Activated CD4-positive, alpha-beta T cell treated with anti-CD3 and anti-CD28 coated beads for 48 hours (primary cell): ENCODE results near the gene BUD13.

Source experiments
- DNase-seq: peaks from one replicate; pipeline ENCODE4 v3.0.0-alpha.2; 2020

BUD13 gene

DNA sequence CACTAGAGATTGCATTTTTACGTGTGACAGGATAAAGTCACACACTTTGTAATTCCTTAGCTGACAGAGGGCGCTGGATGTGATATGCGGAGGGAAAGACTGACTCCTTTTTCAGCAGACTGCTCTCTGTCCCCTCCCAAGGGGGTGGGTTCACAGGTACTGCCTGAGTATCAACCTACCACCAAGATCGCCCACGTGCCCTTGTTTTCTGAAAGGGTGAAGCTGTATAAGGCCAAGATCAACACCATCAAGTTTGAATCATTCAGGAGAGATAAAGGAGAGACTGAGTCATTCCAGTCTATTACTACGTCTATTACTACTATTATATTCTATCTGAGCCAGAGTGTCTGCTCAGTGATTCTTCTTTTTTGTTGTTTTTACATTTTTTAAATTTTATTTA, 30.7 kb downstream of the BUD13 start:
- peak; percentile 27 for DNase-seq

DNA sequence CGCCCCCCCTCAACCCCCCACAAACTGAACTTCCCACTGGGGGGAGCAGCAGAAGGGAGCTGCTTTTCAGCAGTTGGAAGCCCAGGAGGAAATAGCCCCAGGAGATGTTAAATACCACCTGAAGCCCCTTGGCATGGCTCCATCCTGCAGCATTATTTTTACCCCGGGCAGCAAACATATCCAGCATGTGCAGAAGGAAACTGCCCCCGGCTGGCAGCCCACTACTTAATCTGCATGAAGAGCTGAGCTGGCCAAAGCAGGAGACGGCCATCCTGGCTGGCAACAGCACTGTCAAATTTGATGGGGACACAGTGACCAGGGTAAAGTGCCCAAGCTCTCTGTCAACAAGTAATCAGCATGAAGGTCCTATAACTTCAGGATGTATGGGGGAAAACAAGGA, 32.0 kb downstream of the BUD13 start:
- no peak for DNase-seq

DNA sequence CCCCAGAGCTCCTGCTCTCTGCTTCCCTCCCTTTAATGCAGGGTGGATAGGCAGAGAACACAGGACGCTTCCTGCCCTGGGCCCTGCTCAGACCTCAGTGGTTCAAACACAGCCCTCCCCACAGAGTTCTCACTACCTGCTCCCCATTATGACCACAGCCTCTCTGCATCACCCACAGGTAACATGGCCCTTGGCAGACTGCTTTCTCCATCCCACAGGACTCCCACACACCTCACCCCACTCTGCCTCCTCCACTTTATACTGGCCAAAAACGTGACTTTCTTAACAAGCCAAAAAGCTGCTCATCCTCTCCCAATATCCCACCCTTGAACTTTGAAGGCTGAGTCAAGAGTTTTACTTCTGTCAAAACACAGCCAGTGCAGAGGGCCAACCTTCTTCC, 33.8 kb downstream of the BUD13 start:
- no peak for DNase-seq

DNA sequence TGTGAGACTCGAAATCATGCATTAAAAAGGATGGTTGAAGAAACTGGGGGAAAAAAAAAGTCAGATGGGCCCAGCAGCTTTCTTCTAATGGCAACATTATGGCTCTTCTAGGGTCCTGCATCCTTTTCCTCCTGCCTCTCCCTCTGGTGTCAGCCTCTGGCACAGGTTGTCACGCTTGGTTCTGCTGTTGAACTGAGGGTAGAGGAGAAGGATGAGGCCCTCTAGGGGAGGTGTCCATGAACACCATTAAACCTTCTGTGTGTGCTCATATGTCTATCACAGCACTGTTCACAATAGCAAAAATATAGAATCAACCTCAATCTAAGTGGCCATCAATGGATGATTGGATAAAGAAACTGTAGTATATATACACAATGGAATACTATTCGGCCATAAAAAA, 36.0 kb downstream of the BUD13 start:
- no peak for DNase-seq

DNA sequence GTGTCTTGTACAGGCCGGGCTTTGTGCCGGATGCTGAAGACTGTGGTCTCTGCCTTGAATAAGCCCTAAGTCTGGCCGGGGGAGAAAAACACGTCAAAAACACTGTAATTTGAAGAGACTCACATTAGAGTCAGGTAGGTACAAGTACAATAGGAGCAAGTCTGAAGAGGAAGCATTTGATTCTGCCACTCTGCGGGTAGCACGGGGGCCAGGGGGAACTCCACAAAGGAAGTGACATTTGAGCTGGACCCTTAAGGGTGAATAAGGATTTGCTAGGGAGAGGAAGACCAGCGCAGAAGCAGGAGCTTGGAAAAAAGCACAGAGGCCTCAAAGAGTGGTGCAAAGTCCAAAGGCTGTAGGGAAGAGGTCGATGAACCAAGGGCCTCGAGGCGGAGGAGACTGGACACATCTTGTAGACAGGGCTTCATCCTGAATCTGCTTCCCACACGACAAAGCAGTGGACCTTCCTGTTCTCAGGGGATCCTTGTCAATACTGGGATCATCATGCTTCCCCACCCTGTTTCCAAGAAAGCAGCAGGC, 38.7 kb downstream of the BUD13 start:
- no peak for DNase-seq

DNA sequence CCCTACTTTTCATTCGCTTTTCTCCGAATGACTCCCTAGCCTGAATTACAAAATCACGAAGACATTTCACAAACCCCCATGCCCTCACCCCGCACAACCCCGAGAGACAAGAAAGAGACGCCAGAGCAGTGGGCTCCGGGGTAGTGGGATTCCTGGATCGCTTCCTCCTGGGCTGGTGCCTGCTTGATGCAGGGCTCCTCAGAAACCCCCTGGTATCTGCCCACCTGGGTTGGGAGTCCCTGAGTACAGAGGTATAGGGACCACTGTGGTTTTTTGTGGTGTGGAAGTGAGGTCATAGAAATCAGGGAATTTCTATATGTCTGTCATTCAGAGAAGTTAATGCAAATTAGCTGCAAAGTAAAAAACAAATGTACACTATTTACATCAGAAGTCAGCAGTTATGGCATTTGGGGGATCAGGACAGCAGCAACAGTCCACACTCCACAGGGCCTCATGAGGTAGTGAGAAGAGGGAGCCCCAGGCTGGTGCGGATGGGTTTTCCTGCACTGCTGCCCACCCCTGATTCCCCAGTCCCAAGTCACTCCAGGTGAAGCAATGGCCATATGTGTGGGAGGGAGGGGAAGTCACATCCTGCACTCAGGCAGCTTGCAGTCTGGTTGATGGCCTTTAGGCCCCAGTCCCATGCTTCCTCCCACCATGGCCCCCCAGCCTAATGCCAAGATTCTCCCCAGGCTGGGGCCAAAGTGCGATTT, 39.6 kb downstream of the BUD13 start:
- DNase-seq, result no peak

DNA sequence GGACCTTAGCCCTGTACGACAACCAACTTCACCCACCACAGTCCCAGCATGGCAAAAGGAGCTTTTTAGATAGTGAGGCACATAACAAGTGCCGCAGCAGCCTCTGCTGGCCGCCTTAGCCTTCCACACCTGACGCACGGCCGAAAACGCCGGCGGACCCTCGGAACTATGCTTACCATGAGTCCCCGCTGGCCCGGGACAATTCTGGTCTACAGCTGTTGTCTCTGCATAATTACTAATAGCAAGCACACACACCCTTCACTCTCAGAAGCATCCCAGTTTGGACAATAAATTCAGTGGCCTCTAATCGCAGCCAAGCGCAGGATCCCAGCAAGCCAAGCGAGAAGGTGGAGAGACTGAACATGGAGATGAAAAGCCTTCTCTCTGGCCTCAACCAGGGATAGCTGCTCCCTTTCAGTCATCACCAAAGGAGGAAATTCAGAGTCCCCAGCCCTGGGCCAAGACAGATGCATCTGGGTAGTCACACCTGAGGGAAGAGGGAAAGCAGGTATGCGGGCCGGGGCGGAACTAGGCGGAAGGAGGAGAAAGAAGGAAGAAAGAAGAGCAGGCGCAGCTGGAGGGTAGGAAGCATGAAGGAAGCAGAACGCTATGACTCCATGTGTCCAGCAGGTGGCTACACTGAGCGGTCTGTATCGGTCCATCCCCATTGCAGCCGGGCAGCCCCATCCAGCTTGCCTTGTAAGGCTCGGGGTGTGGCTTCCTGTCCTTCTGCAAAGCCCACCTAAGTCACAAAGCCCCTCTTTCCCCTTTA, 40.3 kb downstream of the BUD13 start:
- peak; percentile 76 for DNase-seq

DNA sequence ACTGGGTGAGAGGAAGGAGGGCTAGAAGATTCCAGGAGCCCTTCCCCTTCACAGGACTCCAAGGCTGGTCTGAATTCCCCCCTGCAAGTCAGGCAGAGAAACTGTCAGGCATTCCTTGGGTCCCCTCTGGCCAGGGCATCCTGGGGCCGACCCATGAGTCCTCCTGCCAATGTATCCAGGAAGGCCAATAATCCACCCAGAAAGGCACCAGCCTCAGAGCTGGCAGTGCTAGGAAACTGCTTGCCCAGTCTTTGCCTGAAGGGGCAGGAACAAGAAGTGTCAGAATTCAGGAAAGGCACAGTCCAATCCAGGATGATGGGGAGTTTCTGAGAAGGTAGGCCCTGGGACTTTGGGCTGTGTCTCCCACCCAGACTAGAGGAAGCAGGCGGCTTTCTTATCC, 41.0 kb downstream of the BUD13 start:
- DNase-seq, result no peak

DNA sequence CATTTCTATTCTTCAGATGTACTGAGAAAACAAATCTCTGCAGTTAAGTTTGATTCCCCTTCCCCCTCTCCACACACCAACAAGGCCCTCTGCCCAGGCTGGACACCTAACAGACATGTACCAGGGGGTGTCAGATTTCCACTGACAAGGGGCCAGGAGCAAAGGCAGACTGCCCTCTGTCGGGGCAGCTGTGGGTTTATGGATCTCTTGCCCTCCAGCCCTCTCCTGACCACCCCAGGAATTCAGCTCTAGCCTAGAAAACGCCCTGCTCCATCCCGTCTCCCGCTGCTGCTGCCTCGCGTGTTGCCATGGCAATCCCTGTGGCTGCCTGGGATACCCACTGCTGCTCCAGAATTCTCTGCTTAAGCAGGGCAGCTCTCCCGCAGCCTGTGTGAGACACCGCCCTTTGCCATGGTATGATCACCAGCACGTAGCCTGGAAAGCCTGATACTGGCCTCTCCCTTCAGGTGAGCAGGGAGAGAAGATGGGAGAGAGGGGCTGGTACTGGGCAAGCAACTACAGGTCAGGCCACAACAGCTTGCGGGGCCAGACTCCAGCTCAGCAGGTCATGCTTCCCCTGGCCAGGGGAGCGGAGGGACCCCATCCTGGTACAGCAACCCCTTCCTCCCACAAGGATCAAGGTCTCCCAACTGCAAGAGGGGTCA, 41.6 kb downstream of the BUD13 start:
- no peak for DNase-seq

DNA sequence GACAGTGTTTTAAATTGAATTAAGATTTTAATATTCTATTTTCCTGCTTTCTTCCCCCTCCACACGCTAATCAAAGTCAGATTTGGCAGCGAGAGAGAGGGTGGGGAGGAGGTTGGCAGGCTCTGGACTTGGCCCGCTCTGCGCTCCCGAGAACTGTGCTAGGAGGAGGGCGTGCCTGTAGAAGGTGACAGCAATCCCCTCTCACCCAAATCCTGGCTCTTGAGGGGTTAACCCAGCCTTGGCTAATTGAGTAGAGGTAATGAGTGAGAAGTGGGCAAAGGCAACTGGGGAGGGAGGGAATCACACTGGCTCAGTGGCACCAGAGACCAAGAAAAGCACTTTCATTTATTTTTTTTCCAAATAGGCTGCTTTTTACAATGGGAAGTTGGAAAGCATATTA, 42.2 kb downstream of the BUD13 start:
- DNase-seq, result no peak

DNA sequence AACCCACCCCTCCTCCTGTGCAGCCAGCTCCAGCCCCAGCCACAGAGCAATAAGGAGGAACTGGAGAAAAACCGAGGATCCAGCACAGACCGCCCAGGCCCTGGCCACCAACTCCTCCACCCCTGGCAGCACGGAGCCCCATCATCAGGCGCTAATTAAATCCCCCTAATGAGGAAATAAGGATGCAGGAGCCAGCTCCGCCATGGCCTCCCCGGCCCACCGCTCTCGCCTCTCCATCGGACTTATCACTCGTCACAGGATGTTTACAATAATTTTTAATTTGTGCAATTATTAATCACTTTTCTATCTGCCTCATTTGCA, 42.6 kb downstream of the BUD13 start:
- DNase-seq, result no peak

DNA sequence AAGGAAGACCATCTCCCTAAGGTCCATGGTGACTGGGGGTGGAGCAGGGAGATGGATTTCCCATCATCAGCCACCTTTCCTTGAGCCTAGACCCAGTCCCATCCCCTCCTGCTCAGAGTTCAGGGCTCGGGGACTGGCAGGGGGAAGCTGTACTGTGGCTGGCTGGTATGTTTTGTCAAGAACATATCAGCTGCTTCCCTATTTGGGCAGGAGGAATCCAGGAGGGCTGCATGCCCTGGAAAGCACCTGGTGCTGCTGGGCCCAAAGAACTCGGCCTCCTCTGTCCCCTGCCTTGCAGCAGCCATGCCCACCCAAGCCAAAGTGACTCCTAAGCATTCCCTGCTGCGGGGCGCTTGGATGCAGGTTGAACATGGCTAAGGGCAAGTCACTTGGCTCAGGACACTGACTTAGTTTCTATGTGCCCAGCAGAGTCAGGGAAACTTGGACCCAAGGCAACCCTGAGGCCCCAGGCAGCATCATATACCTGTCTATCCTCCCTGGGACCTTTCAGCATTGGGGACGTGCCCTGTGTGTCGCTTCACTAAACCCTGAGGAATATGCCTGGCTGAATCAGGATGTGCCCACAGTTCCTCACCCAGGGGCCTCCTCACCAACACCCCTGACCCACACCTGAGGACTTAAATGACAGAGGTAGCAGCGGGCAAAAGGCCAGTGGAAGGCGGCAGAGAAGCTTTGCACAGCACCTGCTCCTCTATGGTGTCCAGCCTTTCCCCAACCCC, 43.1 kb downstream of the BUD13 start:
- no peak for DNase-seq

DNA sequence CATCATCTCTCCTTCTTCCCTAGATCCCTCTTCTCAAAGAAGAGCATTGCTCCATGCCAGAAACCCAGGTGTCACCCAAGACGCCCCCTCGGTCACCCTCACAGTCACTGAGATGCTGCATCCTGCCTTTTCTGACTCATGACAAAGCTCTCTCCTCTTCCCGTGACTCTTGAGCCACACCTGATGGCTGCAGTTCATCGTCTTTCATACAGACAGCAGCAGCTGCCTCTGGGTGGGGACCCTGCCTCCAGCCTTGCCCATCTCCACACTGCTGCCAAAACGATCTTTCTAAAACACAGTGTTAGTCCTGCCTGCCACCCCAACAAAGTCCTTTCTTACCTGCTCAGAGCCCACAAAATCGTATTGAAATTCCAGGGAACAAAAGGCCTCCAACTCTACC, 44.8 kb downstream of the BUD13 start:
- no peak for DNase-seq

DNA sequence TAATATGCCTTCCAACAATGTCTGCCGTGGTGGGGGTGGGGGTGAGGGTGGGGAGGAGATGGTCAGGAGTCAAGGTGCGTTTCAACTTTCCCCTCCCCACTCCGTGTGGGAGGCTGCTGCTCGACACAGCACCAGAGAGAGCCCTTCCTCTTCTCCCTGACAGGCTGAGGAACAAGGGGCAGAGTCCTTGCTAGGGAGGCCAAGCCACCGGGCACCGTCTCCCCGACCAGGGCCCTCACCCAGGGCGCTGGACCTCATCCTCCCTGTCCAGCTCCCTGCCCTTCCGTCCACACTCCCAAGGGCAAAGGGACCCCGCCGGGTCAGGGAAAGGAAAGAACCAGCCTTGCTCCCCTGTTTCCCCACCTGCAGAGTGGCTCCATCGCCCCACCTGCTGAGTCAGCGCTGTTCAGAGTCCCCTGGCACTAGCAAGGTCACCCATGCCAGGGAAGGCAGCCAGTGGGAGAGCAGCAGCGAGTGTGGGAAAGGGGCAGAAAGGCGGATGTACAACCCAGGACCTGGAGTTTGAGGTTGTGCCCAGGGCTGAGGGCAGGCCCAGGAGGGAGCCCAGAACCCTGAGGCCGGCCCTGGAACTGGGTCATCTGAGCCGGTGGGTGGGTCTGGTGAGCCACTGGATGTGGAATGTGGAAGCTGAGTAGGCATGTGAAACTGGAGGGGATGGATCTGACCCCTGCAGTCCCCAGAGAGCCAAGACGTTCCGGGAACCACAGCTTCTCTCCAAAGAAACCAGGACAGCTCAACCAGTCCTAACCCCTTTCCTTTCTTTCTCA, 47.2 kb downstream of the BUD13 start:
- no peak for DNase-seq

DNA sequence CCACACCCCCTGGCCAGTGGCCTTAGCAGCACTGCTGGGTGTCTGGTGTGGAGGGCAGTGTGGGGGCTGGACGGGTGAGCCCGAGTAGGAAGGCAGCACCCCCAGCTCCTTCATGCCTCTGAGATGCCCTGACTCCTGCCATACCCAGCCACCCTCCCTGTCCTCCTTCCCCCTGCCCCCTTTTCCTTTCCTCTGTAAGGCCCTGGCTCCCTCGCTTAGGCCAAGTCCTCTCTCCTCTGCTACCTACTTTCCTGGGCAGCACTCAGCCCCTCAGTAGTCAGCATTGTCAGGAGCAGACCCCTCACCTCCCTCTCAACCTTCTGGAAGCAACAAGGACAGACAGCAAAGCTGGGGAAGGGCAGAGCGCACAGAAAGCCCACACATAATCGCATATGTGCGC, 48.0 kb downstream of the BUD13 start:
- DNase-seq, result no peak

DNA sequence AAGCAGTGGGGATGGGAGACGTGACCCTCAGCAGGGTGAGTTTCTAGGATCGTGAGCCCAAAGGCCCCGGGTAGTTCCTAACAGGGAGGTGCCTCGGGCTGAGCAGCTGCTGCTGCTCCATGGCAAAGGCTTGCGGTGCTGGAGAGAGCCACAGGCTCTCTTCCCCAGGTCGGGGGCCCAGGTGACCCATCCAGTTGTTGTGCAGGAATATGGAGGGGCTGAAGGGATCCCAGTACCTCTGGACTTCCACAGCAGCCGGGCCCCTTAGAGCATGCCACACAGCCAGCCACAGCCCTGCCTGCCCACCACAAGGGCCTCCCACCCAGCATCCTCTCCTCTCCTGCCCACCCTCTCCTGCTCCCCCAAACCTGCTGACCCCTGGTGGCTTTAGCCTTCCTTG, 49.3 kb downstream of the BUD13 start:
- no peak for DNase-seq

DNA sequence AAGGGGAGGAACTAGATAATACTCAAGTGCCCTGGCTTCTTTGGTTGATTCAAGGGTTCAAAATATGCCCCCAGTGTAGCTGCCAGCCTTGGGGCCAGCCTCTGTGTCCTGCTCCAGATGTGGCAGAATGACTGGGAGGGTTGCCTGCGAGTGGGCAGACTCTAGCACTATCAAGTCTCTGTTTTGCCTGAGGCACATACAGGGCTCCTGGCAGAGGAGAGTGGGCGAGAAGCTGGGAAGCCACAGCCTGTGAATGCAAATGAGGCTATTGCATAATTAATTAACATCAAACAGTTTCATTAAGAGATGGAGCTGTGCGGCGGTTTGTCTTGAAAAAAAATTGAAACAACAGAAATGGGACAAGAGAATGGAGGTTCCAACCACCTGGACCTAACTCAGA, 50.8 kb downstream of the BUD13 start:
- no peak for DNase-seq

DNA sequence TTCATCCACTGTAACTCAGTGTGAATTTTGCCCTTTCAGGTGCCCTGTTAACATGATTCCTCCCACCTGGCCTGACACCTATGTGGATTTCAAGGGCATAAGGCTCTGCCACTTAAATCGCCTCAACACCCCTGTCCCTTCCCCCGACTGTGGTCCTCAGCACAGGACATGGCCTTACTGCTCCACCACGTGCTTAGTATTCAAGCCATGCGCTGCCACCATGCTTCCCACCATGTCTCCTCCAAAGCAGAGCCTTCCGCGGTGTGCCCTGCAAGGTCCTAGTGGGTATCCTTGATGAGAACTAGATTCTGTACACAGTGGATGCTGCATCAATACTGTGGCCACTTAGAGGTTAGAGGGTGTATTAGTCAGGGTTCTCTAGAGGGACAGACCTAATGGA, 51.9 kb downstream of the BUD13 start:
- DNase-seq, result no peak

DNA sequence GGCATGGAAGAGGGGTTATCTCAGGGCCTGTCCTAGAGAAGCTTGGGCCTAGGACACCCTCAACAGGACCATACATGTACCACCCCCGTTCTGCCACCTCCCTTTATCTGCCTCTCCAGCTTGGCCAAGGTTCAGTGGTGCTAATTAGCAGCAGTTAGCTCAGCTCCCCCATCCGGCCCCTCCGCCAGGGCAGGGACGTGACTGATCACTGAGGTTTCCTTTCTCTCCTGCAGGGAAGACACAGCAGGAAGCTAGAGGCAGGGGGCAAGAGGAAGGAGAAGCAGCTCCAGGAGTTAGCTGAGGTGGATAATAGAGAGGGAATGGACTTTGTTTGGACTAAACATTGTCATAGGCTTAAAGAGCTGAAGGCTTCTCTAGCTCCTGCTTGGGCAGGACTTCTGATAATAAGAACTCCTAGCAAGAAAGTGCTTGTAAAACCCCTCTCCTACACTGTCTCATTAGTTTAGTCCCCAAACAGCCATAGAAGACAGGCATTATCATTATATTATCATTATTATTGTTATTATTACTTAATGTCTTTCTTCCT, 53.8 kb downstream of the BUD13 start:
- DNase-seq, result no peak

DNA sequence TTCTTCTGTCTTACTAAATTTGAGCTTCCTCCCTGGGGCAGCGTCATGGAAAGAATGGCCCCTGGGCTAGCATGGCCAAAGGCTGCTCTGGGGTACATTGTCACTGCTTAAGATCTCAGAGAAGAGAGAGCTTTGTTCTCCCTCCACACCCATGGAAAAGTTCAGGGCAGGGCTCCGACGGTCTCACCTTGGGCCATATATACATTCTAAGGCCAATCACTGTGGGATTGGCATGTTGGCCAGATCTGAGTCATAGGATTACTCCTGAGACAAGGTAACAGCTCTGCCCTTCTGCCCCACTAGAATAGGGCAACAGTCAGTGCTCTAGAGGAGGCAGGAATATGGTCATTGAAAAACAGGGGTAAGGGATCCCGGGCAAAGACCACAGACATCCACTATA, 56.2 kb downstream of the BUD13 start:
- no peak for DNase-seq

DNA sequence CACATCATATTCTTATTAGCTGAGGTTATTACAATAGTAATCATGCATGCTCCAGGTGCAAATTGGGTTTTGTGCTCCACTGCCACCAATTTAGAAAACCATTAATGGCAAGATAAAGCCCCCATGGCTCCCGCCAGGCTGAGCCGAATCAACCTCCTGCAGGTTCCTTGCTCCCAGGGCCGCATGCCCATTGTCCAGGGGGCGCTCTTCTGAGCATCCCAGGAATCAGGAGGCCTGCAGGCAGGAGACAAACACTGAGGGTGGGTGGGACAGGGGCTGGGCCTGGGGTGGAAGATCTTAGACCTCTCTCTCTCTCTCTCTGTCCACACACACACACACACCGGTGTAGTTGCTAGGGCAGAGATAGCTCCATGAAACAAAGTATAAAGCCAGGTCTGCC, 57.4 kb downstream of the BUD13 start:
- DNase-seq, result no peak

DNA sequence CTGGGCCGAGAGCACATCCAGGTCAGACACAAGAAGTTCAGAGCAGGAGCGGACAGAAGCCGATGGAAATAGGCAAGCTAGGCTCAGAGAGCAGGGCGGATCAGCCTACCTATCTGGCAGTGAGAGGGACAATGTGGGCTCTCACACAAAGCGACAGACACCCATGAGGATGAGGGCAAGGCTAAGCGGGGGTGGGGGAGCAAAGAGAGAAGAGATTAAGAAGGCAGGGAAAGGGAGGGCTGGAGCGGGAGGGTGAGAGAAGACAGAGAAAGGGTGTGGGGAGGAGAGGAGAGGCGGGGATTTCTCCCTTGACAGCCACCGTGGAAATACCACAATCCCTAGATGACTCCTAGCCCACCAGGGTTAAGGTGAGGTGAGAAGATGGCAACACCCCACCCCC, 57.9 kb downstream of the BUD13 start:
- DNase-seq, result no peak
